GM20431 (cell line): ENCODE results near the gene CSF1.
"Not testable (repeated sequence)": the region's sequence is repeated elsewhere in the genome, so short reads cannot be mapped to it uniquely, and the experiment has no call there.

Experiments used
- in situ Hi-C: fragments of 300-500 bp; cut with MseI, MboI; formaldehyde crosslinking; loops from one replicate; pipeline ENCODE4 v1.15.0; 2020; ENCODE audit warnings: low sequenced_read_pairs; ENCODE audit not compliant: unreplicated experiment

Gene CSF1

GRCh38 chr1:109917768-109918606 lies 7.3 kb downstream of the CSF1 start:
- in situ Hi-C loops: no loop called here

DNA sequence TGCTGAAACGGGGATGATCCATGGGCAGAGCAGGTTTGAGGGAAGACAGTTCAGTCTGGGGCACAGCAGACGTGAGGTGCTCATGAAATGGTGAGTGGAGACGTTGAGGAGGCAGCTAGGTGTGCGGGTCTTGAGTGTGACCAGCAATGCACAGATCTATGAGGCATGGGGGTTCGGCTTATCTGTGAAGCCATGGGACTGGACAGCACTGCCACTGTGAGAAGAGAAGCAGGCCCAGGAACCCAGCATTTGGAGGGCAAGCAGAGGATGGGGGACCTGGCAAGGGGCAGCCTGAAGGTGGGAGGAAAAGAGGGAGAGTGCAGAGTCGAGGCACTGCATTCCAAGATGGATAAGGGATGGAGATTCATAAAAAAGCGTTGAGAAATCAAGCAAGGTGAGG lies 8.0 kb downstream of the CSF1 start:
- in situ Hi-C loops: no loop called here

DNA sequence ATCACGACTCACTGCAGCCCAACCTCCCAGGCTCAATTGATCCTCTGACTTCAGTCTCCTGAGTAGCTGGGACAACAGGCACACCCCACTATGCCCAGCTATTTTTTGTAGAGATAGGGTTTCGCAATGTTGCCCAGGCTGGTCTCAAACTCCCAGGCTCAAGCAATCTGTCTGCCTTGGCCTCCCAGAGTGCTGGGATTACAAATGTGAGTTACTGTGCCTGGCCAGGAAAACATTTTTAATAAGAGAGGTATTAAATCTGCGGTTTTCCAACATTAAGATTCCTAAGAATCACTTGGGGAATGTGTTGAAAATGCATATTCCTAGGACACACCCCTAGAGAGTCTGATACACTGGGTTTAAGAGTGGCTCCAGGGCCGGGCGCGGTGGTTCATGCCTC lies 8.7 kb downstream of the CSF1 start:
- in situ Hi-C loops: no loop called here

- in situ Hi-C loops: not testable (repeated sequence)
Measured at GRCh38 chr1:109920391-109920790, 9.7 kb downstream of the CSF1 start.

DNA sequence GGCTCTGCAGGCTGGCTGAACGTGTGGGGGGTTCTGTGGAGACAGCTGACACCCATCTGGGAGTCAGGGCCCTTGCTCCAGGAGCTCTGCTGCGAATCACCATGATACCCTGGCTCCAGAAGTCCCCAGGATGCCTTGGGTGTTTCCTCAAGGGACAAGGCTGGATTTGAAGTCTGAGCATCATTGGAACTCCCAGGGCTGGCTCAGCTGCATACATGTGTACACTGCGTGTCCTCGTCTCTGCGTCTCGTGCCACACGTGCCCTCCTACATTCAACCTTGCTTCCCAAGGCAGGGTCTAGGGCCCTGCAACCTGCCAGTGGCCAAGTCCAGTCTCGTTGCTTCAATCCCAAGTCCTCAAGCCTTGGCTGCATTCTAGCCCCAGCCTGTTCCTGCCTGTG lies 11.7 kb downstream of the CSF1 start:
- in situ Hi-C loops: no loop called here

DNA sequence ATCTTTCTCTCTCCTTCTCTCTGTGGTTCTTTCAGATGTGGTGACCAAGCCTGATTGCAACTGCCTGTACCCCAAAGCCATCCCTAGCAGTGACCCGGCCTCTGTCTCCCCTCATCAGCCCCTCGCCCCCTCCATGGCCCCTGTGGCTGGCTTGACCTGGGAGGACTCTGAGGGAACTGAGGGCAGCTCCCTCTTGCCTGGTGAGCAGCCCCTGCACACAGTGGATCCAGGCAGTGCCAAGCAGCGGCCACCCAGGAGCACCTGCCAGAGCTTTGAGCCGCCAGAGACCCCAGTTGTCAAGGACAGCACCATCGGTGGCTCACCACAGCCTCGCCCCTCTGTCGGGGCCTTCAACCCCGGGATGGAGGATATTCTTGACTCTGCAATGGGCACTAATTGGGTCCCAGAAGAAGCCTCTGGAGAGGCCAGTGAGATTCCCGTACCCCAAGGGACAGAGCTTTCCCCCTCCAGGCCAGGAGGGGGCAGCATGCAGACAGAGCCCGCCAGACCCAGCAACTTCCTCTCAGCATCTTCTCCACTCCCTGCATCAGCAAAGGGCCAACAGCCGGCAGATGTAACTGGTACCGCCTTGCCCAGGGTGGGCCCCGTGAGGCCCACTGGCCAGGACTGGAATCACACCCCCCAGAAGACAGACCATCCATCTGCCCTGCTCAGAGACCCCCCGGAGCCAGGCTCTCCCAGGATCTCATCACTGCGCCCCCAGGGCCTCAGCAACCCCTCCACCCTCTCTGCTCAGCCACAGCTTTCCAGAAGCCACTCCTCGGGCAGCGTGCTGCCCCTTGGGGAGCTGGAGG lies 12.7 kb downstream of the CSF1 start:
- in situ Hi-C loops: no loop called here

- in situ Hi-C loops: no loop called here
Measured at GRCh38 chr1:109923946-109924275, 13.3 kb downstream of the CSF1 start.

DNA sequence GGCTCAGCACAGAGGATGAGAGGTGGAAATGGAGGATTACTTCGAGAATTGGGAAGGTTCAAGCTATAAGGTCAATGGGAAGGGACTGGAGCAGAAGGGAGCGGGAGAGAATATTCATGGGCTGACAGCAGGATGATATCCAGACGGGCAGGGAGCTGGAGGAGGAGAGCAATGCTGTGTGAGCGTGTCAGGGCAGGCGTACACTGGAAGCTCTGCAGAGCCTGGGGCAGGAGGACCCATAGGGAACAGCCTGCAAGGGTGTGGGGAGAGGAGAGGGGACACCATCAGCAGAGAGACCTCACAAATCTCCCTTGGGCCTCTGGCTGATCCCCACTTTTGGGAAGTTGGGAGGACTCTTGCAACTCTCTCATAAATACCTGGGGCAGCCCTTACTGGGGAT lies 13.7 kb downstream of the CSF1 start:
- in situ Hi-C loops: no loop called here

- in situ Hi-C loops: no loop called here
Measured at GRCh38 chr1:109925159-109925990, 14.7 kb downstream of the CSF1 start.

DNA sequence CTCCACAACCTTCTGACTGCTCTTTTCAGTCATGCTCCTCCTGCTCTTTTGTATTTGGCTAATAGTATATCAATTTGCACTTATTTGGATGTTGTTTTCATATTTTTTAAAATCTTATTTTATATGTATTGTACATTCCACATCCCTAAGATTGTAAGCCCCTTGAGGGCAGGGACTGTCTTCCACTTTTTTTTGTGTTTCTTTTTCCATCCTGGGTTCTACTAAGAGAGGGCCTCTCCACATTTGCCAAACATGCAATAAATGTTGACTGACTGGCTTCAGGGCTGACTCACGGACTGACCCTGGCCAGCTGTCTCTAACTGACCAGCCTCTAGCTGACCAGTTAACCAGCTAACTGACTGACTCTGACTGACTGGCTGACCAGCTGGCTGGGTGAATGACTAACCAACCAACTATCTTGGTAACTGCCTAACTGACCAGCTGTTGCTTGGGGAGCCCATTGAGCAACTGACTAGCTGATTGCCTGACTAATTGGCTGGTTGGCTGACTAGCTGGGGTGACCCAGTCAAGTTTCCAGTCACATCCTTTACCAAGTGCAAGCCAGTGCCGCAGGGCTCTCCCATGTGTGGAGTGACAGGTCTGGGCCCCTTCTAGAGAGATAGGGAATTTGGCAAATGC lies 16.1 kb downstream of the CSF1 start:
- in situ Hi-C loops: no loop called here

GRCh38 chr1:109927356-109927755 lies 16.7 kb downstream of the CSF1 start:
- in situ Hi-C loops: no loop called here

DNA sequence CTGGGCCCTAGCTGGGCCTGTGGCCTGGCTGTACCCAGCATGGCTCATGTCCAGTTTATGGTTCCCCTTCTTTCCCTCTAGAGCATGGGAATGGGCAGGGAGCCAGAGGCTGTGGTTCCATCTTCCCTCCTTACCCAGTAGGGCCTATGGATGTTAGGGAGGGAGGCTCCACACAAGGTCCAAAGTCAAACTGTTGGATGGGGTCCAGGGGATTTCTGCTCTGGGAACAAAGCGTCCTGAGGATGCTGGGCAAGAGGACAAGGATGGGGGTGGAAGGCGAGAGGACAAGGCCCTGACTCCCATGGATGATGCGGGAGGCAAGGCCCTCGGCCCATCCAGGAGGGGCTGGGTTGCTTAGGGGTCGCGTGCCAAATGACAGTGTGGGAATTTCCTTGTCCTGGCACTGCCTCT lies 17.3 kb downstream of the CSF1 start:
- in situ Hi-C loops: no loop called here

GRCh38 chr1:109928591-109929111 lies 18.0 kb downstream of the CSF1 start:
- in situ Hi-C loops: no loop called here

DNA sequence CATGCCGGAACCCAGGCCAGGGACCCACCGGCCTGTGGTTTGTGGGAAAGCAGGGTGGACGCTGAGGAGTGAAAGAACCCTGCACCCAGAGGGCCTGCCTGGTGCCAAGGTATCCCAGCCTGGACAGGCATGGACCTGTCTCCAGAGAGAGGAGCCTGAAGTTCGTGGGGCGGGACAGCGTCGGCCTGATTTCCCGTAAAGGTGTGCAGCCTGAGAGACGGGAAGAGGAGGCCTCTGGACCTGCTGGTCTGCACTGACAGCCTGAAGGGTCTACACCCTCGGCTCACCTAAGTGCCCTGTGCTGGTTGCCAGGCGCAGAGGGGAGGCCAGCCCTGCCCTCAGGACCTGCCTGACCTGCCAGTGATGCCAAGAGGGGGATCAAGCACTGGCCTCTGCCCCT lies 18.5 kb downstream of the CSF1 start:
- in situ Hi-C loops: no loop called here

DNA sequence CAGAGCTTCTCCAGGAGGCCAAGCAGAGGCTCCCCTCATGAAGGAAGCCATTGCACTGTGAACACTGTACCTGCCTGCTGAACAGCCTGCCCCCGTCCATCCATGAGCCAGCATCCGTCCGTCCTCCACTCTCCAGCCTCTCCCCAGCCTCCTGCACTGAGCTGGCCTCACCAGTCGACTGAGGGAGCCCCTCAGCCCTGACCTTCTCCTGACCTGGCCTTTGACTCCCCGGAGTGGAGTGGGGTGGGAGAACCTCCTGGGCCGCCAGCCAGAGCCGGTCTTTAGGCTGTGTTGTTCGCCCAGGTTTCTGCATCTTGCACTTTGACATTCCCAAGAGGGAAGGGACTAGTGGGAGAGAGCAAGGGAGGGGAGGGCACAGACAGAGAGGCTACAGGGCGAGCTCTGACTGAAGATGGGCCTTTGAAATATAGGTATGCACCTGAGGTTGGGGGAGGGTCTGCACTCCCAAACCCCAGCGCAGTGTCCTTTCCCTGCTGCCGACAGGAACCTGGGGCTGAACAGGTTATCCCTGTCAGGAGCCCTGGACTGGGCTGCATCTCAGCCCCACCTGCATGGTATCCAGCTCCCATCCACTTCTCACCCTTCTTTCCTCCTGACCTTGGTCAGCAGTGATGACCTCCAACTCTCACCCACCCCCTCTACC lies 19.1 kb downstream of the CSF1 start:
- in situ Hi-C loops: no loop called here

- in situ Hi-C loops: no loop called here
Measured at GRCh38 chr1:109930252-109930993, 19.8 kb downstream of the CSF1 start.

DNA sequence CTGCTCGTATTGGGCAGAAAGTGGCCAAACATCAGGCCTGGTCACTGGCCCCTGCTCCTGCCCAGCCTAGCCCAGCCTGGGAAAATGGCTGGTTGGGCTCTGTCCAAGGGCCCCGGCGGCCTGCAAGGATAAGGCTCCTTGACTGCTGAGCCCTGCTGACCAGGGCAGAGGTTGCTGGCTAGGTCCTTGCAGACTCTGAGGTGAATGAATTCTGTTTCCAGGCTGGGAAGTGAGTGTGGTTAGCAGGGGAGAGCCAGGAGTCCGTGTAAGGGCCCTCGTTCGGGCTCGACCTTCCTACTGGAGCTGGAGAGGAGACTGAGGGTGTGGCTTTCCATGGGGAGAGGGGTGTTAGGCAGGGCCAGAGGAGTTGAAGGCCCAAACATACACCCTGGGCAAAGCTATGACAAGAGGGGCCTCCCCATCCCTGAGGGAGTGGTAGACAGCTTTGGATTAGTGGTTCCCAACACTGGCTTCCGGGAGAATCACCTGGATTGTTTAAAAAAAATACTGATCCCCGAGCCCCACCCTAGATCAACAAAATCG lies 20.6 kb downstream of the CSF1 start:
- in situ Hi-C loops: no loop called here

- in situ Hi-C loops: no loop called here
Measured at GRCh38 chr1:109931911-109932636, 21.4 kb downstream of the CSF1 start.
